Activated T-cell treated with anti-CD3 and anti-CD28 coated beads, Interleukin-2, amount 50 U/mL, for 72 hours (primary cell): ENCODE measurements around the gene VSIG10L. TPM values are rescaled to one million over a fixed set of nuclear protein-coding genes. Genes with fewer than 3 reads are reported as not detected.
A peak's percentile ranks its signal among the peaks of the same experiment; 100 is the strongest.

ENCODE experiments used
- ATAC-seq, 2 donors: fragments of 150-1000 bp; cut with Tn5 transposase; replicated peaks in 1 of 2; 2 replicates each; pipeline ENCODE4 v1.10.0; 2021; ENCODE audit warnings: moderate library complexity in 2 of 2, mild to moderate bottlenecking in 1 of 2
- DNase-seq, 2 donors: peaks; one replicate each; pipeline ENCODE4 v3.0.0; 2021 to 2022; ENCODE audit warnings: mixed read lengths in 1 of 2
- H3K27ac Mint-ChIP-seq: one replicate; pipeline ENCODE4 v1.8.0; 2022; ENCODE audit warnings: mild to moderate bottlenecking, moderate library complexity, mixed read lengths
- H3K27me3 Mint-ChIP-seq: one replicate; pipeline ENCODE4 v1.8.0; 2022; ENCODE audit warnings: low read depth, mixed read lengths
- H3K36me3 Mint-ChIP-seq, 2 donors: one replicate each; pipeline ENCODE4 v1.8.0; 2022; ENCODE audit warnings: mixed read lengths in 2 of 2, mild to moderate bottlenecking in 1 of 2; ENCODE audit not compliant: insufficient read depth in 2 of 2
- H3K4me1 Mint-ChIP-seq: one replicate; pipeline ENCODE4 v1.8.0; 2022; ENCODE audit warnings: low read depth, mixed read lengths
- H3K4me3 Mint-ChIP-seq, 2 donors: one replicate each; pipeline ENCODE4 v1.8.0; 2022; ENCODE audit warnings: mild to moderate bottlenecking in 2 of 2, mixed read lengths in 2 of 2, moderate library complexity in 2 of 2
- H3K9me3 Mint-ChIP-seq, 2 donors: one replicate each; pipeline ENCODE4 v1.8.0; 2022; ENCODE audit warnings: mixed read lengths in 2 of 2
- total RNA-seq, 2 donors: library from RNA; stranded (reverse); gene quantifications; one replicate each; pipeline ENCODE4 v1.2.3, GENCODE V29; 2022

The VSIG10L gene
- total RNA-seq, 2 donors from 2014 or later = 6.4 to 7.6 TPM

- Mint-ChIP-seq H3K27me3 (no peaks in the 10 kb centered on the region), H3K4me3 (peak overlapping the region; percentile 99), H3K36me3 (peaks cover 11 to 20% of the 10 kb centered on the region in 2 donors), H3K9me3 (no peaks in the 10 kb centered on the region), H3K4me1 (peaks cover 83% of the 10 kb centered on the region), H3K27ac (peak overlapping the region; percentile 80)
- DNase-seq = no peak
- ATAC-seq = no peak
Observed at GRCh38 chr19:51371186-51371690, 29.3 kb upstream of the VSIG10L start.

GRCh38 chr19:51370230-51370629 is 28.3 kb upstream of the VSIG10L start:
- peaks cover 11 to 18% of the 10 kb centered on the region in 2 donors for H3K36me3 Mint-ChIP-seq
- peaks cover 80% of the 10 kb centered on the region for H3K4me1 Mint-ChIP-seq
- peak overlapping the region; percentile 99 for H3K4me3 Mint-ChIP-seq
- no peaks in the 10 kb centered on the region for H3K9me3 Mint-ChIP-seq
- H3K27ac Mint-ChIP-seq = peak overlapping the region; percentile 80
- no peaks in the 10 kb centered on the region for H3K27me3 Mint-ChIP-seq
- no peak for ATAC-seq
- DNase-seq = no peak

- H3K9me3 Mint-ChIP-seq = no peaks in the 10 kb centered on the region
- H3K27ac Mint-ChIP-seq = peak within 1 kb of the TSS; percentile 72
- ATAC-seq (no peak), DNase-seq (peak in 1 of 2 donors; percentile 43)
- H3K27me3 Mint-ChIP-seq = no peaks in the 10 kb centered on the region
- peaks cover 77% of the 10 kb centered on the region for H3K4me1 Mint-ChIP-seq
- H3K36me3 Mint-ChIP-seq = peaks cover 9 to 15% of the 10 kb centered on the region in 2 donors
- H3K4me3 Mint-ChIP-seq = peak within 1 kb of the TSS; percentile 99
Observed at GRCh38 chr19:51368366-51369282, 26.7 kb upstream of the VSIG10L start, which contains the start of gene CLDND2. Gene CLDND2 (minus strand): TSS chr19:51369003. CDS start chr19:51368577, 426 bp downstream.

- Mint-ChIP-seq H3K27me3 (no peaks in the 10 kb centered on the region), H3K4me1 (peaks cover 77% of the 10 kb centered on the region), H3K4me3 (peak overlapping the region; percentile 99), H3K9me3 (no peaks in the 10 kb centered on the region), H3K36me3 (peaks cover 9 to 17% of the 10 kb centered on the region in 2 donors), H3K27ac (peak overlapping the region; percentile 72)
- DNase-seq (peak; percentile 99 to 100), ATAC-seq (peak; percentile 80 to 82)
Observed at GRCh38 chr19:51367565-51368365, 25.8 kb upstream of the VSIG10L start.

GRCh38 chr19:51367255-51367564 is 25.3 kb upstream of the VSIG10L start:
- peaks cover 9 to 17% of the 10 kb centered on the region in 2 donors for H3K36me3 Mint-ChIP-seq
- H3K27me3 Mint-ChIP-seq = no peaks in the 10 kb centered on the region
- peak overlapping the region; percentile 72 for H3K27ac Mint-ChIP-seq
- H3K4me1 Mint-ChIP-seq = peaks cover 77% of the 10 kb centered on the region
- no peak for ATAC-seq
- peak overlapping the region; percentile 99 for H3K4me3 Mint-ChIP-seq
- no peak for DNase-seq
- H3K9me3 Mint-ChIP-seq = no peaks in the 10 kb centered on the region

- DNase-seq = peak; percentile 94 to 97
- H3K4me3 Mint-ChIP-seq = peak overlapping the region; percentile 99
- peaks cover 76% of the 10 kb centered on the region for H3K4me1 Mint-ChIP-seq
- H3K9me3 Mint-ChIP-seq = no peaks in the 10 kb centered on the region
- peak; percentile 58 to 60 for ATAC-seq
- peaks cover 9 to 17% of the 10 kb centered on the region in 2 donors for H3K36me3 Mint-ChIP-seq
- H3K27ac Mint-ChIP-seq = peak overlapping the region; percentile 93
- H3K27me3 Mint-ChIP-seq = no peaks in the 10 kb centered on the region
Observed at GRCh38 chr19:51366389-51367254, 24.7 kb upstream of the VSIG10L start.

- peak within 1 kb of the TSS; percentile 99 for H3K4me3 Mint-ChIP-seq
- H3K27me3 Mint-ChIP-seq = no peaks in the 10 kb centered on the region
- ATAC-seq (no peak), DNase-seq (no peak)
- peak within 1 kb of the TSS; percentile 98 for H3K27ac Mint-ChIP-seq
- H3K36me3 Mint-ChIP-seq = peaks cover 7 to 12% of the 10 kb centered on the region in 2 donors
- no peaks in the 10 kb centered on the region for H3K9me3 Mint-ChIP-seq
- H3K4me1 Mint-ChIP-seq = peaks cover 71% of the 10 kb centered on the region
Observed at GRCh38 chr19:51365965-51366388, 24.0 kb upstream of the VSIG10L start, which contains the start of gene ETFB. Gene ETFB (minus strand): TSS chr19:51366388. CDS start chr19:51366326, 62 bp downstream.

GRCh38 chr19:51365211-51365964 is 23.4 kb upstream of the VSIG10L start:
- H3K27ac Mint-ChIP-seq = peak overlapping the region; percentile 98
- no peaks in the 10 kb centered on the region for H3K9me3 Mint-ChIP-seq
- H3K27me3 Mint-ChIP-seq = no peaks in the 10 kb centered on the region
- ATAC-seq = no peak
- H3K4me3 Mint-ChIP-seq = peak overlapping the region; percentile 99
- H3K36me3 Mint-ChIP-seq = peaks cover 5 to 9% of the 10 kb centered on the region in 2 donors
- DNase-seq = no peak
- H3K4me1 Mint-ChIP-seq = peaks cover 68% of the 10 kb centered on the region

- DNase-seq (no peak), ATAC-seq (no peak)
- Mint-ChIP-seq H3K36me3 (peaks cover 2 to 7% of the 10 kb centered on the region in 2 donors), H3K27me3 (no peaks in the 10 kb centered on the region), H3K9me3 (no peaks in the 10 kb centered on the region), H3K27ac (peak overlapping the region; percentile 76), H3K4me3 (peak overlapping the region; percentile 72 to 73), H3K4me1 (peaks cover 70% of the 10 kb centered on the region)
Observed at GRCh38 chr19:51364200-51365106, 22.5 kb upstream of the VSIG10L start.

GRCh38 chr19:51361239-51361638 is 19.3 kb upstream of the VSIG10L start:
- no peak for DNase-seq
- no peak overlapping the region for H3K27ac Mint-ChIP-seq
- H3K4me1 Mint-ChIP-seq = peaks cover 75% of the 10 kb centered on the region
- no peaks in the 10 kb centered on the region for H3K27me3 Mint-ChIP-seq
- H3K36me3 Mint-ChIP-seq = peaks cover 4 to 6% of the 10 kb centered on the region in 2 donors
- ATAC-seq = no peak
- H3K4me3 Mint-ChIP-seq = no peak overlapping the region
- H3K9me3 Mint-ChIP-seq = no peaks in the 10 kb centered on the region

GRCh38 chr19:51359294-51359693 is 17.4 kb upstream of the VSIG10L start:
- Mint-ChIP-seq H3K36me3 (peaks cover 7 to 8% of the 10 kb centered on the region in 2 donors), H3K9me3 (peaks cover 0 to 2% of the 10 kb centered on the region in 2 donors), H3K4me3 (peak overlapping the region in 1 of 2 donors; percentile 4), H3K27ac (no peak overlapping the region), H3K4me1 (peaks cover 76% of the 10 kb centered on the region), H3K27me3 (no peaks in the 10 kb centered on the region)
- ATAC-seq (no peak), DNase-seq (no peak)
